Anterior cingulate cortex (tissue), 58 donors: ENCODE results near the gene NT5C1B.

Source experiments
- DNase-seq, 58 donors: peaks; one replicate each; lab custom pipeline; 2025; lab: John Stamatoyannopoulos, UW

The NT5C1B gene

DNA sequence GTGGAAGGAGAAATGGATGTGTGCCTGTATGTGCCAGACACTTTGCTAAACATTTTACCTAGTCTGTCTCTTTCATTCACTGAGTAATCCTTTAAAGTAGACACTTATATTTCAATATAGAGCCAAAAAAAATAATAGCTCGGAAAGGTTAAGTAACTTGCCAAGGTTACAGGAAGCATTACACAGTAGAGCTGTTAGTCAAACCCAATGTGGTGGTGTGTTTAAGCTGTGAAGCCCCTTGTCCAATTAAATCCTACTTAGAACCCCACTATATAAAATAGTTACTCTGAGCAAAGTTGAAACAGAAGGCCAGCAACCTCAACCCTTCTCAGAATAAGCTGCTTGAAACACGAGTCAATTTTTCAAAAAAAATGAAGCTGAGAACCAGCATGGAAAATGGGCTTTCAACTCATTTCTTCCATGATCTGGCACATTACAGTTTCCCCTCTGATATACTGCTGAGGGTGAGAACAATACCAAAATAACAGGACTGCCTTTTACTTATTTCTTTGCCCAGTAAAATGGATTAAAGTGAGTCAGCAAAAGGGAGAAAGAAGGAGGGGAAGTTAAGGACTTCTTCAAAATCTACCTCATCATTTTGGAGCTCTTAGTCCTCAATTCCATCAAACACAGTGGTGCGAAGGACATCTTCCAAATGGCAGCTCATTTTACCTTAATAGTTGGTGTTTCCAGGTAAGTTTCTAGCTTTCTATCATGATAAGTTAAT is 36.9 kb downstream of the NT5C1B start:
- DNase-seq = no peak

DNA sequence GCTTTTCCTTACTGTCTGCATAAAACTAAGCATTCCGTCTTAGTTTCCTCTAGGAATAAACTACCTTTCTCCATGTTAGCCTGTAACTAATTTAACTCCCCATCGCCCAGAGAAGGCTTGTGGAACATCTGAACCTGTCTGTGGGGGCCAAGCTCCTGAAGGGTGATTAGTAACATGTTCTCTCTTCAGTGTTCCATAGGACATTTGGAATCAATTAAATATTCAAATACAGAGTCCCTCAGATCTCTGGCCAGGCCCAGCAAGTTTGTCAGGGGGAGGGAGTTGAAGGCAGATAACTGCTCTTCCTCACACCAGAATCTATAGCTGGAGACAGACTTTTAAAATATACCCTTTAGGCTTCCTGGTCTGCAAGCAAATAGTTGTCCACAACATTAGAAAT is 37.7 kb downstream of the NT5C1B start:
- DNase-seq = no peak

DNA sequence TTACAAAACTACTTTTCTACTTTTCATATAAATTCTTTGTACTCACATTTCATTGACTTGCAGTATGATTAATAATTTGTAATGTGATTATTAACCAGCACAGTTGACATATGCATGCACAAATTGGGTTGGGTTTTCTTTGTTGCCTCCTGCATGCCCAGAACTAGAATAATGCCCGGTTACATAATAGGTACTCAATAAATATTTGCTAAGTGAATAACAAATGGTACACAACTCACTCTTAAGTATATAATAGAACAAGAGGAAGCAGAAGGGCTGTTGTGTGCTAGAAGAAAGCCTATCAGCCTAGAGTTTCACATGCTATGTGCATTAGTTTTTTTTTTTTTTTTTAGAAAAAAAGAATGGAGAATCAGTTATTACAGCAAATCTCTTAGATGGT is 38.2 kb downstream of the NT5C1B start:
- DNase-seq = no peak

DNA sequence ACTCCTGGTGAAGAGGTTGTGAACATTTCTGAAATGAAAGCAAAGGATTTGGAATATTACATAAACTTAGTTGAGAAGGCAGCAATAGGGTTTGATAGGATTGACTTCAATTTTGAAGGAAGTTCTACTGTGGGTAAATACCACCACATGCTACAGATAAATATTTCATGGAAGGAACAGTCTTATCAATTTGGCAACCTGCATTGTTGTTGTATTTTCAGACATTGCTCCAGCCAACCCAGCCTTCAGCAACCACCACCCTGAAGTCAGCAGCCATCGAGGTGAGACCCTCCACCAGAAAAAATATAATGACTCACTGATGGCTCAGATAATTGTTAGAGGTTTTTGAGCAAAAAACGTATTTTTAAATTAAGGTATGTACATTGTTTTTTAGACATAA is 38.9 kb downstream of the NT5C1B start:
- no peak for DNase-seq

DNA sequence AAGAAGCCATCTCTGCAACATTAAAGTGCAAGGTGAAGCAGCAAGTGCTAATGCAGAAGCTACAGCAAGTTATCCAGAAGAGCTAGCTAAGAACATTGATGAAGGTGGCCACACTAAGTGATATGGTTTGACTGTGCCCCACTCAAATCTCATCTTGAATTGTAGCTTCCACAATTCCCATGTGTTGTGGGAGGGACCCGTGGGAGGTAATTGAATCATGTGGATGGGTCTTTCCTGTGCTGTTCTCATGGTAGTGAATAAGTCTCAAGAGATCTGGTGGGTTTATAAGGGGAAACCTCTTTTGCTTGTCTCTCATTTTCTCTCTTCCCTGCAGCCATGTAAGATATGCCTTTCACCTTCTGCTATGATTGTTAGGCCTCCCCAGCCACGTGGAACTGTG is 40.3 kb downstream of the NT5C1B start:
- no peak for DNase-seq

DNA sequence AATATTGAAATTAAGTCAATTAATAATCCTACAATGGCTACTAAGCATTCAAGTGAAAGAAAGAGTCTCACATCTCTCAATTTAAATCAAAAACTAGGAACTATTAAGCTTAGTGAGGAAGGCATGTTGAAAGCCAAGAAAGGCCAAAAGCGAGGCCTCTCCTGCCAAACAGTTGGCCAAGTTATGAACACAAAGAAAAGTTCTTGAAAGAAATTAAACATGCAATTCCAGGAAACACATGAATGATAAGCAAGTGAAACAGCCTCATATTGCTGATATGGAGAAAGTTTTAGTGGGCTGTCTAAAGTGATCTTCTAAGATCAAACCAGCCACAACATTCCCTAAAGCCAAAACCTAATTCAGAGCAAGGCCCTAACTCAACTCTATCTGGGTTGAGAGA is 40.7 kb downstream of the NT5C1B start:
- no peak for DNase-seq

DNA sequence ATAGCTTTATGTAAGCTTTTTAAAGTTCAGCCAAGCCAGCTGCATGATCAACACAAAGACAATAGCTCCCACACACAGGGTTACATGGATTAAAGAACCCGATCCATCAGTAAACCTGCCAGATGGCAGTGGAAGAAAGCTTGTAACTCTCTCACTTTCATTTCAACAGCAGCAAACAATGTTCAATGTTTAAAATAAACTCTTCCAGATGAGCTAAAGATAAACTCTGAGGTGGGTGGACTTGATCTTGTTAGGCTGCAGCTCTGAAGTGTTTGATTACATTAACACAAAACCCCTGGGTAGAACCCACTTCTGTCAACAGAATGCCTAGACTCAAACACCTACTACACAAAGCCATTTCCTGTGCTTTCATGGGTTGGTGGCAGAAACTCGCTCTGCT is 42.8 kb downstream of the NT5C1B start:
- DNase-seq = no peak

DNA sequence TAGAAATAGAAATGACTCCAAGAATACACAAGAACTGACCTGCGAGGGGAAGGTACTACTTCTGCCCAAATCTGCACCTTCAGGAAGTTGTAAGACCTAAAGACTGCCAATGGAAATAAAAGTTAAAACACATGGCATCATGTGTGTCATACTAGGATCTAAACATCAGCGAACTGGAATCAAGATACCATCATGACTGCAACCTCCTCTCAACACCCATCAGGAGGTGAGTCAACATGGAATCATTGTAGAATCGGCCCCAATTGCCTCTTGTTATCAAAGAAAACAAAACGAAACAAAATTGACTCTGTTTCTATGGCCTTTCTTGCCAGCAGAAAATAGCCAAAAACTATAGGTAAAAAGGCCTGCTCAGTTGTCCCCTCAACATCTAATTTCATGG is 44.0 kb downstream of the NT5C1B start:
- DNase-seq = no peak

DNA sequence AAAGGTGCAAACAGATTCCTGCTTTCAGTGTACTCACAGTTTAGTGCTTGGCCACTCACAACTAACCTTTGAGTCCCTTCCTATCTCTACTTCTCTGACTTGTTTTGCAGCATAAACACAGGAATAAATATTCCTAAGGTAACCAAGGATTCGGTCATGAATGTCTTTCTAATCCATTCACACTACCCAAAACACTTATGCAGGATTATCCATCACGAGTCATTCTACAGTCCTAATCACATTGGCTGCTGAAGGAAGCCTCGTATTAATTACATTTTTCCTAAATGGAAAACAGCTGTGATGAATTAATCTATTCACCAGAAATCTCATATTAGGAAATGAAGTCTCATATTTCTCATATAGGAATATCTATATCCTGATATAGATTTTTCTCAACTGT is 45.2 kb downstream of the NT5C1B start:
- no peak for DNase-seq

DNA sequence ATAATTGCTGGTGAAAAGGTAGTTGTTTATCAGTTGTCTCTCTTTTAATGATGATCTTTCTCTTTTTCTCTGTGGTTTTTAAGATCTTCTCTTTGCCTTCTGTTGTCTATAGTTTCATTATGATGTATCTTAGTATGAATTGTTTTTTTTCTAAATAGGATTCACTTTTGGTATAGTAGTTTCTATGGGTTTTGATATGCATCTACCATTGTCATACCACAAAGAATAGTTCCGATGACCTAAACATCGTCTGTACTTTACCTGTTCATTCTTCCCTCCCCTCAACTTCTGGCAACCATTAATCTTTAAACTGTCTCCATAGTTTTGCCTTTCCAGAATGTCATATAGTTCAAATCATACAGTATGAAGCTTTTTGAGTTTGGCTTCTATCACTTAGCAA is 48.5 kb downstream of the NT5C1B start:
- DNase-seq = no peak

DNA sequence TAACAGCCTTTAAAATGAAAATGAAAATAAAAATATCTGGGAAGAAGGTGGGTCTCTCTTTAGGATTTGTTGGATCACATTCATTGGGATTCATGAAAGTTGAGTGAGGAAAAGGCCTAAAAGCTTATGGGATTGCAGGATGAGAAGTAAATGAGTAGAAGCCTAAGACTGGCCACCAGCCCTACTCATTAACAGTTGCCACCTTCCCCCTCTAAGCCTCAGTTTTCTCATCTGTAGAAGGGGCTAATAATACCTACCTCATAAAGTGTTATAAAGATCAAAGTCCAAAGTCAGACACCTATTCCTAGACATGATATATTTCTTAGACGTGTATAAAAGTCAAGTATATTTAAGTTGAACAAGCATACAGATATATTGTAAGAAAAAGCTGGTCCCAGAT is 52.7 kb downstream of the NT5C1B start:
- no peak for DNase-seq

DNA sequence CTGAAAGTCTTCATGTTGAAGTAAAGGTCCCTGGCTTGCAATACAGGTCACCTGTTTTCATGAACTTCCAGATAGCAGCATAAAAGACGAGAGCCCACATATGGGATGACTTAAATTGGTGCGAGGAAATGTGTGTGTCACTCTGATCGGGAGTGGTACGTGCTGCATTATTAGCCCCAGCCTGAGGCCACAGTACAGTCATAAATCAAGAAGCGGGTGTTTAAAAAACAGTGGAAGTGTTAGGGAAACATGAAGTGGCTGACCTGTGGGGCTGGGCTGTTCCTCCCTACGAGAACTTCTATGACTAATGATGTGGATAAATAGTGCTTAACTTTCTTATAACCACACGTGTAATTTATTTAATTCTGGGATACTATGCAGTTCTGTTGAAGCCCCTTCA is 53.3 kb downstream of the NT5C1B start:
- no peak for DNase-seq

DNA sequence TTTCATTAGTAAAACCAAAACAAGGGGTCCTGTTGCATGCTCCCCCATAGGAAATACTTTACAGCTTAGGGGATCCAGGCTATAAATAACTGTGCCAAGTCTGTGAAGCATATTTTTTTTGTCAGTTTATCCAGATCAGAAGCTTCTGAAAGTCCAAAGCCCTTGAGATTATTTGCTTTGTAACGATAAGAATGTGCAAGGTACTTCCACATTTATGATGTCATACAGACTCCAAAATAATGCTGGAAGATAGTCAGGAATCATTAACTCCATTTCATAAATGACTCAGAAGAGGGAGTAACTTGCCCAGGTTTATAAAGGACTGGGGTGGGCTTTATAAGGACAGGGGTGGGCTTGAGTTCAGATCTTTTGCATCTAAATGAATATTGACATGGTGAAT is 58.2 kb downstream of the NT5C1B start:
- no peak for DNase-seq

DNA sequence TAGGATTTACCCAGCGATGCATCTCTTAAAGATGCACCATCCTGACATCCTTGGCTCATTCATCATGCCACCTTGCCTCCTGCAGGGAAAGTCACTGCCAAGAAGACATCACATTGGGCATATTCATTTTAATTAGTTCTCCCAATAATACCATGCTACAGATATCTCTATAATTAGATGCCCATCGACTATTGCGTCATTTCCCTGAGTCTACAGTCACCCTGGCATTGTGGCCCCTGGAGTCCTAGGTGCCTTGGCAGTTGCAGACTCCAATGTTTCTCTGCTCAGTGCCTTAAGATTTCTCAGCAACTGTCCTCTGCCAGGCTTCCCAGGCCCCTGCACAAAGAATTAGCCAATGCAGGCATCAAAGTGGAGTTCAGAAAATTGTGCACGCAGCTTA is 61.5 kb downstream of the NT5C1B start:
- DNase-seq = no peak

DNA sequence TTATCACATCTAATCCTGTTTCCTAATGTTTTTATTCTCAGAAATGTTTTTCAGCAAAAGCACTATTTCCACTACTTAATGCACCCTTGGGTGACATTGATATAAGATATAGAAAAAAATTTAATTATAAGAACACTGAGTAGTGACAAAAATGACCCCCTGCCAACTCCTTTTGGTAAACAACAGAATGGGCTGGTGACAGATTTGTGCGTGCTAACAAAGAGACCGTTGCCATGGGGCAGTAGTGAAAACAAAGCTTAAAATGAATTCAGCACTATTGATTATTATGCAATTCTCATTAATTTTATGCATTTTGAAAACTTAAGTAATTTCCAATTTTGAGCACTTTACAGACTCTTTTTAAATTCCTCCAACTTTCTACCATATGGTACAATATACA is 62.0 kb downstream of the NT5C1B start:
- DNase-seq = no peak

DNA sequence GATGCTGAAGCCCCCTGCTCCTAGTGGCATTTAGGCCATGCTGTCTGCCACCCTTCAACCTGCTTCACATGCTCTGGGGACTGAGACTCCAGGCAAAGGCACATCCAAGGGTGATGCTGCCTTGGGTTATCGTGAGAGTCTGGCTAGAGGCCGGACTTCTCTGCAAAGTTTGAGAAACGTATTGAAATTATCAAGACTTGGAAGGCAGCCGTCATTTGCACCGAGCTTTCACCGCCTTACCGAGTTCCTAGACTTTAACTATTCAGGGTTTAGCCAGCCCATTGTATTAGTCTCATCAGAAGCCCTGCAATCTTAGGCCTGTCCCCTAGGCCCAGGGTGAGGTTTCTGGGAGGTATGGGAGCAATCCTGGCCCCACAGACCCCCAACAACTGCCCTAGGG is 62.9 kb downstream of the NT5C1B start:
- no peak for DNase-seq

DNA sequence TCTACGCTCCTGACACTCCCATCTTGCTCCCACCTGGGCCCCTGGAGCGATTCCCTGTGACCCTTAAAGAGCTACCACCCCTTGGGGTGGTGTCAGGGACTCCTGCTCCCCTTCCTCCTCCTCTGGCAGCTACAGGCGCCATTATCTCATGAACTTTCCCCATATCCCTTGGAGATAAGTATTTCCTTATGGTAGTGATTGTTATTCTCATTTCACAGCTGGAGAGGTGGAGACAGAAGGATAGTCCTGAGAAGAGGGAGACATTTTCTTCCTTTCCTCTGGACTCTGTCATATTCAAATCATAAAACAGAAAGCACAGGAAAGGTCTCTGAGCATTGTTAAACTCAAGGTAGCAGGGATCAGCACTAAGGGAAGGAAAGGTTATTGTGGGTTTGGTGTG is 63.5 kb downstream of the NT5C1B start:
- DNase-seq = no peak

DNA sequence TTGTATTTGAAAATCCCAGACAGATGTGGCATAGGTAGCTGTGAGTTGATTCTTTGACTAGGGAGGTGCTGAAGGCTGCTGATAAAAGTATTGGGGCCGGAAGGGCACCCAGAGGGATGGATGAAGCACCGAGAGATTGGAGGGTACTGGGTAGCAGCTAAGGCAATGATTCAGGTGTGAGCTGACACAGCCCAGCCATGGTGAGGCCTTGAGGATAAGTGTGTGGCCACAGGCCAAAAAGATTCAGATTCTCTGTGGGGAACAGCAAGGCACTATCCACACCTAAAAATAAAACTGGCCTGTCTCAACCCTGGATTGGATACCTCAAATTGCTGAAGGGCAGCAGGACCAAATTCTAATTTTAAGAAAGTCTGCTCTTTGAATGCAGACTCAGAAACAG is 64.1 kb downstream of the NT5C1B start:
- no peak for DNase-seq

DNA sequence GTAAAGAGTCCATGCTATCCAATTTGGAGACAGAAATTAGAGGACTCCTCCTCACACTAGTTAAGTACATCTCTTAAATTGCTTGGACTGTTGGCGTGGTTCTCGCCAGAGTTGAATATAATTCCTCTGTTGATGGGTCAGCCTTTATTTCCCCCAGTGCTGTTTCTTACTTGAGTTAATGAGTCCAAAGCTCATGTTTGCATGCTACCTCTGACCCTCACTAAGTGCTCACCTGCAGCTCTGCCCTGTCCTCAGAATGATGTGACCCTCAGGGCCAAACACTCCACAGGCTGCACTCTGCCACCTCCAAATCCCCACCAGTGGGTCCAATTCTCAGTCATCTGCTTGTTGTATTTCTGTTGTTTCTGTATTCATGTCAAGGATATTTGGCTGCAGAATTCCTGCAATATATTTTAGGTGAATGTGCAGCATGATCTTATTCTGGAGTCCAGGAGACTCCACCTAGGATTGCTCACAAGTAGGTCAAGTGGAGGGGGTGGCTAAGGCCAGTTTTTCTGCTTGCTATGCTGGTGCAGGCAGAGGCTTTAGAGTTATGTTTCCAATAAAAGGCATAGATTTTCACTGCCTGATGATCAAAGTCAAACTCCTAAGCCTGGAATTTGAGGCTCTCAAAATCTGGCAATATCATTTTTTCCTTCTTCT is 66.8 kb downstream of the NT5C1B start:
- DNase-seq = no peak

DNA sequence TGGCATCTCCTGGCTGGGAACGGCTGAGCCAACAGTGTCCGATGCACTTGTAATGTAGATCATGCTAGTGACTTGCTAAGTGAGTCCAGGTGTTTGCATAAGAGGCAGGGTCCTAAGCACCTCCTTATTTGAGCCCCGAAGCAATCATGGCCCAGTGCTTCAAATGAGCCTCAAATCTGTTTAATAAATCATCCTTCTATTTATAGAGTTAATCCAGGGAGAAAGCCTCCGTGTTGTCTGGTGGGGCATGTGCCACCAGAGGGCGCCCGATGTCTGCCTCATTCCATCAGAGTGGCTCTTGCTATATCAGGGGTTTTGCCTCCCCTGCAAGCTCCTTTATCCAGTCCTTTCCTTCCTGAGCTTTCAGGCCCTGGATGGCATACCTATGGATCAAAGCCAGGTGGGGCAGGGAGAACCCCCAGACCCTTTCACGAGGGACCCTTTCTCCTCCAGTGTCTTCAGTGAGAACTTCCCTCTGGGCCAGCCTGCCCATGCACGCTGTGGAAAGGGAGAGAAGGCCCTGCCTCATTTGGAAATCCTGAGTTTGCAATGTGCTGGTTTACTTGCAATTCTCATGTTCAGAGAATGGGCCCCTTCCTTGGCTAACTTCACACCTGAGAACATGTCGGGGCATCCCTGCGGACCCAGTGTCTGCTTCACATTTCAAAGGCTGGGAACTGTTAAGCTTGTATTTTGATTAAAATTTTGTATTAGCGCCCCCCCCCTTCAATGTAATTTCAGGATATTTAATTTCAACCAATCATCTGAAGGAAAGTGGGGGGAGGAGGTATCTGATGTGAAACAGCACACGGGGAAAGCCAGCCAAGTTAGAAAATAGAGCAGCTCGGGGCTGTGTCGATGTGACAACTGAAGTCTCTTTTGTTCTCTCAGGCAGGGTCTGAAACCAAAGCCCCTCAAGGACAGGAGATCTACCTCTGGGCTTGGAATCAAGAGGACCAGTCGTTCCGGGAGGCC is 68.6 kb downstream of the NT5C1B start:
- peak in 56 of 58 donors; percentile 18 to 90 (median 60) for DNase-seq

DNA sequence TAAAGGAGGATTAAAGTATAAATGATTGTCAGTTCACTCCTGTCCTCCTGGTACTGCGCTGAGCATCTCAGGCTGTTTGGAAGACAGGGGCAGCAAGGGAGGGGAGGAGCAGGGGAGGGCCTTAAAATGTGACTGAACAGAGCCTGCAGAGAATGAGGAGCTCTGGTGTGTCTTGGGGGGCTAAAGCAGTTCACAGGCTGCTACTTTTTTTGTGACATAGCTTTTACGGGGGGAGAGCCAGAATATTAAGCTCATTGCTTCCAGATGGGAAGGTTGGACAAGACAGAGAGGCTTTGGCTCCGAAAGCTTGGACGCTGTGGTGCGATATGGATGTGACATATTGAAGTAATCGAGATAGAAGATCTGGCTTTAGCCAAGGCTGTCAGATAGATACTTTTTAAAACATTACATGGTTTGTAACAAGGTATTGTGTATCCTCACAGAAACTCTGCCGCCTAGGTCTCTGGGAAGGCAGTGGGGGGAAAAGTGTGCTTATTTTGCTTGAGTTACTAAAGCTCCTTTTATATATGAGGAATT is 69.4 kb downstream of the NT5C1B start:
- DNase-seq = no peak
